Parathyroid adenoma (tissue), 2 donors: ENCODE results near the gene CAMTA1.
A peak's percentile ranks its signal among the peaks of the same experiment; 100 is the strongest.

ENCODE experiments used
- H2AFZ ChIP-seq: fragments of 300-600 bp; sonication (generic); one replicate; pipeline ENCODE4 v1.7.0; 2017; ENCODE audit warnings: antibody characterized with exemption, mild to moderate bottlenecking
- H3K27ac ChIP-seq: fragments of 300-600 bp; sonication (generic); one replicate; pipeline ENCODE4 v1.7.0; 2017
- H3K27me3 ChIP-seq: fragments of 300-600 bp; sonication (generic); one replicate; pipeline ENCODE4 v1.7.0; 2017; ENCODE audit warnings: low read length; ENCODE audit not compliant: control insufficient read depth, insufficient read depth
- H3K36me3 ChIP-seq: fragments of 300-600 bp; sonication (generic); one replicate; pipeline ENCODE4 v1.7.0; 2017; ENCODE audit warnings: low read length; ENCODE audit not compliant: control insufficient read depth, insufficient read depth
- H3K4me1 ChIP-seq: fragments of 300-600 bp; sonication (generic); one replicate; pipeline ENCODE4 v1.7.0; 2017; ENCODE audit warnings: control low read depth
- H3K4me2 ChIP-seq: fragments of 300-600 bp; sonication (generic); one replicate; pipeline ENCODE4 v1.7.0; 2017; ENCODE audit warnings: low read length
- H3K4me3 ChIP-seq: fragments of 300-600 bp; sonication (generic); one replicate; pipeline ENCODE4 v1.7.0; 2017; ENCODE audit warnings: low read depth, low read length
- H3K79me2 ChIP-seq: fragments of 300-600 bp; sonication (generic); one replicate; pipeline ENCODE4 v1.7.0; 2017; ENCODE audit warnings: control low read depth
- H3K9ac ChIP-seq: fragments of 300-600 bp; sonication (generic); one replicate; pipeline ENCODE4 v1.7.0; 2017; ENCODE audit warnings: mild to moderate bottlenecking
- H3K9me3 ChIP-seq: fragments of 300-600 bp; sonication (generic); one replicate; pipeline ENCODE4 v1.7.0; 2017; ENCODE audit warnings: low read length; ENCODE audit not compliant: control insufficient read depth
- TF ChIP-seq, protein P1 (sequence below): fragments of 300-600 bp; sonication (generic); IDR thresholded peaks from one replicate; pipeline ENCODE4 v1.7.0; 2017; ENCODE audit warnings: antibody characterized with exemption, mild to moderate bottlenecking
- donor health status: primary hyperparathyroidism.

Gene CAMTA1

DNA sequence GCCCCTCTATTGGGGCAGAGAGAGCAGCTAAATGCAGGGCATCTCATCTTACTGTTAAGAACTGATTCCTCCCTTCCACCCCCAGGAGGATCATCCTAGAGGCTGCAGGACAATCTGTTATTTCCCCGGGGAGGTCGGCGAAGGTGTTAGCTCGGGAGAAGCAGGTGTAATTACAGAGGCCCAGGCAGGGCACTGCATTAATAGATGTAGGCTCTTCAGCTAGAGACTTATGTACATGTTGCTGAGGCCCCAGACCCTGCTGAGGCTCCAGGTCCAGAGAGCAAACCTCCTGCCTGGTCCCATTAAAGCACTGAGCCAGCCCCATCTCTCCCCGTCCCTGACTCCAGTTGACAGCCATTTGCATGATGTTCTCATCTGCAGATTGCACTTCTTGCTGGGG is 665.6 kb downstream of the CAMTA1 start:
- no peak overlapping the region for H3K4me2 ChIP-seq
- H3K79me2 ChIP-seq: no peaks in the 10 kb centered on the region
- no peaks in the 10 kb centered on the region for H3K36me3 ChIP-seq
- no peak overlapping the region for H3K27ac ChIP-seq
- H3K9me3 ChIP-seq: no peaks in the 10 kb centered on the region
- H3K4me1 ChIP-seq: peaks cover 12% of the 10 kb centered on the region
- H3K4me3 ChIP-seq: no peak overlapping the region
- TF ChIP-seq, protein P1, sequence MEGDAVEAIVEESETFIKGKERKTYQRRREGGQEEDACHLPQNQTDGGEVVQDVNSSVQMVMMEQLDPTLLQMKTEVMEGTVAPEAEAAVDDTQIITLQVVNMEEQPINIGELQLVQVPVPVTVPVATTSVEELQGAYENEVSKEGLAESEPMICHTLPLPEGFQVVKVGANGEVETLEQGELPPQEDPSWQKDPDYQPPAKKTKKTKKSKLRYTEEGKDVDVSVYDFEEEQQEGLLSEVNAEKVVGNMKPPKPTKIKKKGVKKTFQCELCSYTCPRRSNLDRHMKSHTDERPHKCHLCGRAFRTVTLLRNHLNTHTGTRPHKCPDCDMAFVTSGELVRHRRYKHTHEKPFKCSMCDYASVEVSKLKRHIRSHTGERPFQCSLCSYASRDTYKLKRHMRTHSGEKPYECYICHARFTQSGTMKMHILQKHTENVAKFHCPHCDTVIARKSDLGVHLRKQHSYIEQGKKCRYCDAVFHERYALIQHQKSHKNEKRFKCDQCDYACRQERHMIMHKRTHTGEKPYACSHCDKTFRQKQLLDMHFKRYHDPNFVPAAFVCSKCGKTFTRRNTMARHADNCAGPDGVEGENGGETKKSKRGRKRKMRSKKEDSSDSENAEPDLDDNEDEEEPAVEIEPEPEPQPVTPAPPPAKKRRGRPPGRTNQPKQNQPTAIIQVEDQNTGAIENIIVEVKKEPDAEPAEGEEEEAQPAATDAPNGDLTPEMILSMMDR: no peak
- H3K27me3 ChIP-seq: no peaks in the 10 kb centered on the region
- no peak overlapping the region for H2AFZ ChIP-seq
- H3K9ac ChIP-seq: no peak overlapping the region

DNA sequence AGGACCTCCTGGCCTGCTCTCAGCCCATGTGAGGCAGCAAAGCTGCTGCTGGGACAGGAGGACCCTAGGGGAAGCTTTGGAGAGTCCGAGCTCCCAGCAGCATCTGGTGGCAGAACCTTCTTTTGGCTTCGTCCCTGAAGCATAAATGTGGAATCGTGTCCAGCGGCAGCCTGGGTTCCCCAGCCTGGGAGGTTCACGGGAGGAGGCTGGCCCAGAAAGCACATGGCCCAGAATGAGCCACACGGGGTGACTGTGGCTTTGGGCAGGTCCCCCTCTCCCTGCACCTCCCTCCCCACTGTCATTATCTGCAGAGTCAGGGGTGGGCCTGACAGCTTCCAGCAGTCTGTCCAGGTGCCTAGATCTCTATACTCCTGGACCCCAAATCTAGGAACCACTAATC is 667.8 kb downstream of the CAMTA1 start:
- no peak overlapping the region for H3K9ac ChIP-seq
- H2AFZ ChIP-seq: no peak overlapping the region
- H3K27ac ChIP-seq: no peak overlapping the region
- H3K4me1 ChIP-seq: peaks cover 14% of the 10 kb centered on the region
- H3K4me2 ChIP-seq: no peak overlapping the region
- TF ChIP-seq, protein P1: no peak
- no peaks in the 10 kb centered on the region for H3K36me3 ChIP-seq
- no peaks in the 10 kb centered on the region for H3K79me2 ChIP-seq
- no peak overlapping the region for H3K4me3 ChIP-seq
- no peaks in the 10 kb centered on the region for H3K27me3 ChIP-seq
- H3K9me3 ChIP-seq: no peaks in the 10 kb centered on the region

DNA sequence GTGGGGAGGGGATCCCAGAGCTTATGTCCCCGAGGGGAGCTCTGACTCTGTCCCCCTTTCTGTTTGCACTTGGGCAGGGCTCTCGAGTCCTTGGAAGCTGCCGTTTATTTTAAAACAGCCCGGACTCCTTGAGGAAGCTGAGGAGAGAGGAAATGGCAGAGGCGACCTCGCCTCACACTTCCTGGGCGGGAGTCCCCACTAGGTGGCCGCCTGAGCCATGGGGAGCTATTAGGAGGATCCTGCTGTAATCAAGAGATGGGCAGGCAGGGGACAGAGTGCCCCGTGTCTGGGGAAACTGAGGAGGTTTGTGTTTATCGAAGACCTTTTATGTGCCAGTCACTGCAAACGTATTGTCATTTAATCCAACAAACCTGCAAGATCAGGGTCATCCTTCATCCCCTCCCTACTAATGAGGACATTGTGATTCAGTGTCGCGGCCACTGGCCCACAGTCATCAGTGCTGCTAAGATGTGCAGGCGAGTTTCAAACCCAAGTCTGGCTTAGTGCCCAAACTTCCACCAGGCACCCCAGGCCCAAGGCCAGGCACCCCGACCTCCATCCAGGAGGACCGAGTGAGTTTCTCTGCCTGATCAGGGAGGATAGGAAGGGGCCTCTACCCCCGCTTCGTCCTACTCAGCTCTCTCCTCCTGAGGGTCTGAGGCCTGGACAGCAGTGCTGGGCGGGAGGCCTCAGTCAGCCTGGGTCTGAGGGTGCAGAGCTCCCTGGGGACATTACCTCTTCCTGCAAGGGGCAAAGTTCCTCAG is 669.0 kb downstream of the CAMTA1 start:
- peaks cover 14% of the 10 kb centered on the region for H3K4me1 ChIP-seq
- H2AFZ ChIP-seq: no peak overlapping the region
- H3K9ac ChIP-seq: no peak overlapping the region
- no peaks in the 10 kb centered on the region for H3K27me3 ChIP-seq
- no peak overlapping the region for H3K4me2 ChIP-seq
- H3K36me3 ChIP-seq: no peaks in the 10 kb centered on the region
- TF ChIP-seq, protein P1: no peak
- H3K9me3 ChIP-seq: no peaks in the 10 kb centered on the region
- H3K27ac ChIP-seq: no peak overlapping the region
- no peaks in the 10 kb centered on the region for H3K79me2 ChIP-seq
- H3K4me3 ChIP-seq: no peak overlapping the region

DNA sequence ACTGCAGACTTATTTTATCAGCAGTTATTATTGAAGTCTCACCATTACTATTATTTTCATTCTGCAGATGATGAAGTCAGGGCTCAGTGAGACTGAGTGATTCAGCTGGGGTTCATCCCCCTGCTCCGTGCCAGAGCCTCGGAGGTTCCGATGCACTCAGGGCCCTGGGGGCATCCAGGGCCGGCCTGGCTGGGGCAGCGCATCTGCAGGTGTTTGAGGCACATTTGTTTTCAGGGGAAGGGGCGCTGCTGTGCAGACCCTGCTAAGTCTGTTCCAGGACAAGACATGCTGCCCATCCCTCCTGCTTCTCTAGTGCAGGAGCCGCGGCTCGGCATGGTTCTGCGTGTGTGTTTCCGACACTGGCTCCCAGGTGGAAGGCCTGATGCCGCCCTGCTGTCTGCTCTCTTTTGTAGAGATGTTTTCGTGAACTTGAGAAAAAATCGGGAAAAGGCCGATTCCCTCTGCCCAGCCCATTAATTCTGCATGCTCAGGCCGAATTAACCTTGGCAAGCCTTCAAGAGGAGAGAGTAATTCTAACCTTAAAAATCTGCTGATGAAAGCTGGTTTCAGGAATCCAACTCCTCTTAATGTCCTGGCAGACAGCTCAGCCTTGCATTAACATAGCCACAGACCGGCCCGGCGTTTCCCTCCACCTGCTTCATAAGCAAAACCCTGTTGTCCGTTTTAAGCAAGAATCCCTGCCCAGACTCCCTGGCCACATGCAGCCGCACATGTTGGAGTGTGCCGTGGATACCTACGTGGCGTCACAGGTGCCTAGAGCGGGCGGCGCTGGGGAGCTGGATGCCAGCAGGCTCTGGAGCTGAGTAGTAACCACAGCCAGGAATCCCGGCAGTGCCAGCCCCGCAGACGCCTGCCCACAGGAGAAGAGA is 669.9 kb downstream of the CAMTA1 start:
- no peak overlapping the region for H3K4me3 ChIP-seq
- H3K9me3 ChIP-seq: no peaks in the 10 kb centered on the region
- H3K36me3 ChIP-seq: no peaks in the 10 kb centered on the region
- H3K4me2 ChIP-seq: peak overlapping the region; percentile 54
- no peak overlapping the region for H3K9ac ChIP-seq
- TF ChIP-seq, protein P1: no peak
- no peaks in the 10 kb centered on the region for H3K79me2 ChIP-seq
- H3K27me3 ChIP-seq: no peaks in the 10 kb centered on the region
- peak overlapping the region; percentile 78 for H3K27ac ChIP-seq
- peaks cover 14% of the 10 kb centered on the region for H3K4me1 ChIP-seq
- H2AFZ ChIP-seq: peak overlapping the region; percentile 77
